ENCODE results near the gene PAF1. TPM values are rescaled to one million over a fixed set of nuclear protein-coding genes. Genes with fewer than 3 reads are reported as not detected.
"Not testable (repeated sequence)": the region's sequence is repeated elsewhere in the genome, so short reads cannot be mapped to it uniquely, and the experiment has no call there.

Gene PAF1
- total RNA-seq, 1 donor from 2014 or later: 33.3 TPM

GRCh38 chr19:39384839-39385568, 5.9 kb downstream of the PAF1 start:
- DNase-seq: no peak
- intact Hi-C loops (cut with DNase I): no loop called here
- Histone ChIP-seq H3K27ac (no peak overlapping the region), H3K4me1 (peaks cover 3% of the 10 kb centered on the region), H3K27me3 (no peaks in the 10 kb centered on the region), H3K9me3 (no peaks in the 10 kb centered on the region), H3K36me3 (peaks cover 89% of the 10 kb centered on the region), H3K4me3 (no peak overlapping the region)
- TF ChIP-seq CTCF (IDR thresholded peaks at IDR 0.05): no peak
- peak; percentile 25 for ATAC-seq

GRCh38 chr19:39382991-39383828, 7.7 kb downstream of the PAF1 start:
- Histone ChIP-seq H3K9me3 (no peaks in the 10 kb centered on the region), H3K27me3 (no peaks in the 10 kb centered on the region), H3K27ac (no peak overlapping the region), H3K4me3 (no peak overlapping the region), H3K4me1 (no peaks in the 10 kb centered on the region), H3K36me3 (peaks cover 94% of the 10 kb centered on the region)
- intact Hi-C loops (cut with DNase I): no loop called here
- no peak for TF ChIP-seq CTCF (IDR thresholded peaks at IDR 0.05)
- no peak for ATAC-seq
- no peak for DNase-seq

GRCh38 chr19:39381910-39382611, 8.8 kb downstream of the PAF1 start:
- H3K9me3 ChIP-seq: no peaks in the 10 kb centered on the region
- H3K4me3 ChIP-seq: no peak overlapping the region
- H3K36me3 ChIP-seq: peaks cover 94% of the 10 kb centered on the region
- H3K4me1 ChIP-seq: no peaks in the 10 kb centered on the region
- DNase-seq (no peak), ATAC-seq (no peak)
- H3K27me3 ChIP-seq: no peaks in the 10 kb centered on the region
- TF ChIP-seq CTCF (IDR thresholded peaks at IDR 0.05): no peak
- intact Hi-C loops (cut with DNase I): no loop called here
- H3K27ac ChIP-seq: no peak overlapping the region

GRCh38 chr19:39380521-39381502, 10.1 kb downstream of the PAF1 start:
- Histone ChIP-seq H3K27ac (no peak overlapping the region), H3K36me3 (peaks cover 94% of the 10 kb centered on the region), H3K27me3 (no peaks in the 10 kb centered on the region), H3K4me3 (no peak overlapping the region), H3K4me1 (no peaks in the 10 kb centered on the region), H3K9me3 (no peaks in the 10 kb centered on the region)
- intact Hi-C loops (cut with DNase I): no loop called here
- DNase-seq: no peak
- no peak for TF ChIP-seq CTCF (IDR thresholded peaks at IDR 0.05)
- no peak for ATAC-seq

- Histone ChIP-seq H3K9me3 (no peaks in the 10 kb centered on the region), H3K27me3 (no peaks in the 10 kb centered on the region), H3K4me3 (no peak overlapping the region), H3K4me1 (no peaks in the 10 kb centered on the region), H3K36me3 (peaks cover 99% of the 10 kb centered on the region), H3K27ac (no peak overlapping the region)
- ATAC-seq (no peak), DNase-seq (no peak)
- no peak for TF ChIP-seq CTCF (IDR thresholded peaks at IDR 0.05)
- intact Hi-C loops (cut with DNase I): no loop called here
These were observed 11.0 kb downstream of the PAF1 start for GRCh38 chr19:39379865-39380396.

GRCh38 chr19:39379366-39379765, 11.5 kb downstream of the PAF1 start:
- not testable (repeated sequence) for ATAC-seq, H3K27ac ChIP-seq
- peaks cover 98% of the 10 kb centered on the region for H3K36me3 ChIP-seq

More at GRCh38 chr19:39379366-39379765, 11.5 kb downstream of the PAF1 start:
- H3K27me3 ChIP-seq; H3K9me3 ChIP-seq; intact Hi-C loops (cut with DNase I); DNase-seq; H3K4me1 ChIP-seq; H3K4me3 ChIP-seq: not testable (repeated sequence)

All from upper lobe of right lung (tissue), 1 donor.